ENCODE results near the gene KIAA1755. TPM values are rescaled to one million over a fixed set of nuclear protein-coding genes. Genes with fewer than 3 reads are reported as not detected.
"Not testable (repeated sequence)": the region's sequence is repeated elsewhere in the genome, so short reads cannot be mapped to it uniquely, and the experiment has no call there.

KIAA1755 gene
- total RNA-seq, 3 donors from 2014 or later (not counting 1 experiment from before 2014, with no cell fraction given): not detected

GRCh38 chr20:38258545-38259215 lies 1.9 kb downstream of the KIAA1755 start:
- no peak for TF ChIP-seq CTCF (IDR thresholded peaks at IDR 0.05)
- no peaks in the 10 kb centered on the region for H3K9me3 Mint-ChIP-seq
- H3K27ac Mint-ChIP-seq: no peak overlapping the region
- no peaks in the 10 kb centered on the region for H3K36me3 Mint-ChIP-seq
- H3K27me3 Mint-ChIP-seq (ENCODE audit: low read depth in 2 of 2): peaks cover 36 to 55% of the 10 kb centered on the region in 2 donors
- WGBS (ENCODE audit: insufficient coverage): 95% methylated on average over 7 of the region's 7 CpGs
- H3K27ac ChIP-seq (ENCODE audit: low read length): no peak overlapping the region
- DNase-seq (no peak), ATAC-seq (no peak)
- H3K4me1 Mint-ChIP-seq: peaks cover 4 to 14% of the 10 kb centered on the region in 2 donors
- no peak overlapping the region for H3K4me3 ChIP-seq (ENCODE audit: low read length)
- H3K27me3 ChIP-seq (ENCODE audit: control insufficient read depth, insufficient read depth, low read length): peaks cover 18% of the 10 kb centered on the region
- H3K36me3 ChIP-seq (ENCODE audit: control insufficient read depth, insufficient read depth, low read length): no peaks in the 10 kb centered on the region
- no peaks in the 10 kb centered on the region for H3K9me3 ChIP-seq (ENCODE audit: control insufficient read depth, insufficient read depth, low read length)
- no peaks in the 10 kb centered on the region for H3K4me1 ChIP-seq (ENCODE audit: control insufficient read depth, insufficient read depth, low read length)
- H3K4me3 Mint-ChIP-seq: no peak overlapping the region
- intact Hi-C loops (cut with micrococcal nuclease): no loop called here

- Histone ChIP-seq H3K36me3 (ENCODE audit: control insufficient read depth, insufficient read depth, low read length) (no peaks in the 10 kb centered on the region), H3K27me3 (ENCODE audit: control insufficient read depth, insufficient read depth, low read length) (peaks cover 18% of the 10 kb centered on the region), H3K4me3 (ENCODE audit: low read length) (no peak overlapping the region), H3K4me1 (ENCODE audit: control insufficient read depth, insufficient read depth, low read length) (no peaks in the 10 kb centered on the region), H3K27ac (ENCODE audit: low read length) (no peak overlapping the region), H3K9me3 (ENCODE audit: control insufficient read depth, insufficient read depth, low read length) (no peaks in the 10 kb centered on the region)
- Mint-ChIP-seq H3K36me3 (no peaks in the 10 kb centered on the region), H3K9me3 (no peaks in the 10 kb centered on the region), H3K4me3 (no peak overlapping the region), H3K4me1 (peaks cover 4 to 14% of the 10 kb centered on the region in 2 donors), H3K27me3 (ENCODE audit: low read depth in 2 of 2) (peaks cover 32 to 45% of the 10 kb centered on the region in 2 donors), H3K27ac (no peak overlapping the region)
- WGBS (ENCODE audit: insufficient coverage): 63% methylated on average over 2 of the region's 2 CpGs
- intact Hi-C loops (cut with micrococcal nuclease): no loop called here
- ATAC-seq: no peak
- TF ChIP-seq CTCF (IDR thresholded peaks at IDR 0.05): no peak
- DNase-seq: no peak
Measured at GRCh38 chr20:38256966-38257365, 3.6 kb downstream of the KIAA1755 start.

- peaks cover 14% of the 10 kb centered on the region for H3K27me3 ChIP-seq (ENCODE audit: control insufficient read depth, insufficient read depth, low read length)
- peaks cover under 1 to 12% of the 10 kb centered on the region in 2 donors for H3K4me1 Mint-ChIP-seq
- no peak overlapping the region for H3K4me3 Mint-ChIP-seq
- H3K9me3 Mint-ChIP-seq: no peaks in the 10 kb centered on the region
- TF ChIP-seq CTCF (IDR thresholded peaks at IDR 0.05): no peak
- intact Hi-C loops (cut with micrococcal nuclease): no loop called here
- no peaks in the 10 kb centered on the region for H3K9me3 ChIP-seq (ENCODE audit: control insufficient read depth, insufficient read depth, low read length)
- peaks cover 29 to 40% of the 10 kb centered on the region in 2 donors for H3K27me3 Mint-ChIP-seq (ENCODE audit: low read depth in 2 of 2)
- H3K36me3 Mint-ChIP-seq: no peaks in the 10 kb centered on the region
- no peaks in the 10 kb centered on the region for H3K36me3 ChIP-seq (ENCODE audit: control insufficient read depth, insufficient read depth, low read length)
- no peak overlapping the region for H3K27ac Mint-ChIP-seq
- H3K27ac ChIP-seq (ENCODE audit: low read length): no peak overlapping the region
- WGBS (ENCODE audit: insufficient coverage): 85% methylated on average over 4 of the region's 4 CpGs
- no peak overlapping the region for H3K4me3 ChIP-seq (ENCODE audit: low read length)
- ATAC-seq (no peak), DNase-seq (no peak)
- no peaks in the 10 kb centered on the region for H3K4me1 ChIP-seq (ENCODE audit: control insufficient read depth, insufficient read depth, low read length)
Measured at GRCh38 chr20:38256021-38256420, 4.5 kb downstream of the KIAA1755 start.

GRCh38 chr20:38255393-38255792 lies 5.1 kb downstream of the KIAA1755 start:
- peaks cover 25 to 35% of the 10 kb centered on the region in 2 donors for H3K27me3 Mint-ChIP-seq (ENCODE audit: low read depth in 2 of 2)
- H3K27ac ChIP-seq (ENCODE audit: low read length): no peak overlapping the region
- intact Hi-C loops (cut with micrococcal nuclease): no loop called here

GRCh38 chr20:38254621-38255020 lies 5.9 kb downstream of the KIAA1755 start:
- H3K9me3 ChIP-seq (ENCODE audit: control insufficient read depth, insufficient read depth, low read length); DNase-seq; H3K27ac Mint-ChIP-seq; intact Hi-C loops (cut with micrococcal nuclease); H3K4me1 Mint-ChIP-seq; H3K4me1 ChIP-seq (ENCODE audit: control insufficient read depth, insufficient read depth, low read length); ATAC-seq; H3K27ac ChIP-seq (ENCODE audit: low read length); H3K9me3 Mint-ChIP-seq; H3K4me3 ChIP-seq (ENCODE audit: low read length); H3K4me3 Mint-ChIP-seq; H3K27me3 ChIP-seq (ENCODE audit: control insufficient read depth, insufficient read depth, low read length); H3K36me3 Mint-ChIP-seq; H3K36me3 ChIP-seq (ENCODE audit: control insufficient read depth, insufficient read depth, low read length): not testable (repeated sequence)
- H3K27me3 Mint-ChIP-seq (ENCODE audit: low read depth in 2 of 2): peaks cover 17 to 28% of the 10 kb centered on the region in 2 donors
- WGBS (ENCODE audit: insufficient coverage): 87% methylated on average over 3 of the region's 4 CpGs

More at GRCh38 chr20:38255393-38255792, 5.1 kb downstream of the KIAA1755 start:
- DNase-seq (no peak), ATAC-seq (no peak)
- H3K4me3 ChIP-seq (ENCODE audit: low read length): no peak overlapping the region
- peaks cover 0 to 6% of the 10 kb centered on the region in 2 donors for H3K4me1 Mint-ChIP-seq
- no peaks in the 10 kb centered on the region for H3K4me1 ChIP-seq (ENCODE audit: control insufficient read depth, insufficient read depth, low read length)
- no peaks in the 10 kb centered on the region for H3K9me3 Mint-ChIP-seq
- H3K27ac Mint-ChIP-seq: no peak overlapping the region
- no peaks in the 10 kb centered on the region for H3K36me3 ChIP-seq (ENCODE audit: control insufficient read depth, insufficient read depth, low read length)
- no peak overlapping the region for H3K4me3 Mint-ChIP-seq
- H3K36me3 Mint-ChIP-seq: no peaks in the 10 kb centered on the region
- 86% methylated on average over 5 of the region's 5 CpGs for WGBS (ENCODE audit: insufficient coverage)
- H3K9me3 ChIP-seq (ENCODE audit: control insufficient read depth, insufficient read depth, low read length): no peaks in the 10 kb centered on the region
- H3K27me3 ChIP-seq (ENCODE audit: control insufficient read depth, insufficient read depth, low read length): peaks cover 11% of the 10 kb centered on the region
- TF ChIP-seq CTCF (IDR thresholded peaks at IDR 0.05): no peak
